Activated naive CD4-positive, alpha-beta T cell treated with anti-CD3 and anti-CD28 coated beads, Interleukin-2, amount 50 U/mL, for 72 hours (primary cell): ENCODE data around the gene GSK3A. TPM values are rescaled to one million over a fixed set of nuclear protein-coding genes. Genes with fewer than 3 reads are reported as not detected.

ENCODE experiments used
- ATAC-seq, 2 donors: fragments of 150-1000 bp; cut with Tn5 transposase; 2 replicates each; pipeline ENCODE4 v1.10.0; 2021; ENCODE audit warnings: mild to moderate bottlenecking in 2 of 2, moderate library complexity in 2 of 2
- DNase-seq, 2 donors: peaks; one replicate each; pipeline ENCODE4 v3.0.0; 2021 to 2022; ENCODE audit warnings: low spot score in 2 of 2
- H3K27ac Mint-ChIP-seq, 2 donors: one replicate each; pipeline ENCODE4 v1.8.0; 2022; ENCODE audit warnings: mild to moderate bottlenecking in 2 of 2, mixed read lengths in 2 of 2
- H3K36me3 Mint-ChIP-seq, 2 donors: one replicate each; pipeline ENCODE4 v1.8.0; 2022; ENCODE audit warnings: mixed read lengths in 2 of 2
- H3K9me3 Mint-ChIP-seq, 2 donors: one replicate each; pipeline ENCODE4 v1.8.0; 2022; ENCODE audit warnings: mixed read lengths in 2 of 2
- total RNA-seq, 2 donors: library from RNA; stranded (reverse); gene quantifications; one replicate each; pipeline ENCODE4 v1.2.3, GENCODE V29; 2022

The GSK3A gene
- total RNA-seq, 2 donors from 2014 or later, result 38.1 to 39.5 TPM

DNA sequence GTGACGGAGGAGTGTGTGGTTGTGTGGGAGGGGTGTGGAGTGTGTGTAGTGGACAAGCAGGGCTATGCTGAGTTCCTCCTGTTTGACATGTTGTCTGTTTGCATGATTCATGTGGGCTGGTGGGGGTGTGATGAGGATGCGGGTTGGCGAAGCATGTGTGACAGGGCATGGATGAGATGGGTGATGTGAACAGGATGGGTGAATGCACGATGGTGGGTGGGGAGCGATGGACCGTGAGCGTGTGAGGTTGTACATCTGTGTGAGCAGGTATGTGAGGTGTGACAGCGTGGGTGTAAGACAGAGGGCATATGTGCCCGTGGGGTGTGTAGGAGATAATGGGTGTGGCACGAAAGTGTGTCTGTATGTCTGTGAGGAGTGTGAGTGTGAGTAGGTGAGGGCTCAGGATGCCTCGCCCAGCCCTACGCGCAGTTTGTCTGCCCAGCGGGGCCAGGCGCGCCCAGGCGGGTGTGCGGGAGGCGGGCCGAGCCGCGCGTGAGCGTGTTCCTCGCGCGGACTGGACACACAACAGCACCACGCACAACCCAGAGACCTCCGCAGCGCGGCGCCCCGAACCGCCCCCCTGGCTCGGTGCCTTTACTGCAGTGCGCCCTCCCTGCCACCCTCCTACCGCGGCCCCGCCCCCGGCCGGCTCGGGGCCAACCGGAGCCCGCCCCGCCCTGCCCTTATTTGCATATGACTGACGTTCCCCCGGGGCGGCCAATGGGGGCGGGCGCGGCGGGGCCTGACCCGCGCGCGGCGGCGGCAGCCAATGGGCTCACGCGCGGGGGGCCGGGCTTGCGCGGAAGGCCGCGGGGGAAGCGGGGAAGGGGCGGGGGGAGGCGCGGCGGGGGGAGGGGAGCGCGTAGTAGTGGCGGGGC is 41.0 kb upstream of the GSK3A start:
- no peaks in the 10 kb centered on the region for H3K9me3 Mint-ChIP-seq
- no peak overlapping the region for H3K27ac Mint-ChIP-seq
- DNase-seq (peak; percentile 94 to 95), ATAC-seq (peak; percentile 70 to 74)
- peaks cover 0 to 13% of the 10 kb centered on the region in 2 donors for H3K36me3 Mint-ChIP-seq

DNA sequence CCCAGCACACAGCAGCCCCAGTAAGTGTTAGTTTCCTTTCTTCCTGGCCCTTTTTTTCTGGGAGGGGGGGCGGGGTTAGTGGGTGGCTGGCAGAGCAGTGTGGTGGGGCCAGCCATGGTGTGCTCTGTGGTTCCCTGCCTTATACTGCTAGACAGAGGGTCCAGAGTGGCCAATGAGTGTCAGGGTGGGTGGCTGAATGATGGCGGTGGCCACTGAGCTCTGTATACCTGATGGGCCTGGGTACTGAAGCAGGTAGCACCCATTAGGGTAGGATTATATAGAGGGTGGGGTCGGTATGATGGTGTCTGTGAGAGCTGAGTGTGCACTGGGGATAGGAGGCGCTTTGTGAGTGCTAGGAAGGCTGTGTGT is 40.4 kb upstream of the GSK3A start:
- DNase-seq (no peak), ATAC-seq (no peak)
- no peaks in the 10 kb centered on the region for H3K9me3 Mint-ChIP-seq
- peaks cover 0 to 13% of the 10 kb centered on the region in 2 donors for H3K36me3 Mint-ChIP-seq
- no peak overlapping the region for H3K27ac Mint-ChIP-seq

DNA sequence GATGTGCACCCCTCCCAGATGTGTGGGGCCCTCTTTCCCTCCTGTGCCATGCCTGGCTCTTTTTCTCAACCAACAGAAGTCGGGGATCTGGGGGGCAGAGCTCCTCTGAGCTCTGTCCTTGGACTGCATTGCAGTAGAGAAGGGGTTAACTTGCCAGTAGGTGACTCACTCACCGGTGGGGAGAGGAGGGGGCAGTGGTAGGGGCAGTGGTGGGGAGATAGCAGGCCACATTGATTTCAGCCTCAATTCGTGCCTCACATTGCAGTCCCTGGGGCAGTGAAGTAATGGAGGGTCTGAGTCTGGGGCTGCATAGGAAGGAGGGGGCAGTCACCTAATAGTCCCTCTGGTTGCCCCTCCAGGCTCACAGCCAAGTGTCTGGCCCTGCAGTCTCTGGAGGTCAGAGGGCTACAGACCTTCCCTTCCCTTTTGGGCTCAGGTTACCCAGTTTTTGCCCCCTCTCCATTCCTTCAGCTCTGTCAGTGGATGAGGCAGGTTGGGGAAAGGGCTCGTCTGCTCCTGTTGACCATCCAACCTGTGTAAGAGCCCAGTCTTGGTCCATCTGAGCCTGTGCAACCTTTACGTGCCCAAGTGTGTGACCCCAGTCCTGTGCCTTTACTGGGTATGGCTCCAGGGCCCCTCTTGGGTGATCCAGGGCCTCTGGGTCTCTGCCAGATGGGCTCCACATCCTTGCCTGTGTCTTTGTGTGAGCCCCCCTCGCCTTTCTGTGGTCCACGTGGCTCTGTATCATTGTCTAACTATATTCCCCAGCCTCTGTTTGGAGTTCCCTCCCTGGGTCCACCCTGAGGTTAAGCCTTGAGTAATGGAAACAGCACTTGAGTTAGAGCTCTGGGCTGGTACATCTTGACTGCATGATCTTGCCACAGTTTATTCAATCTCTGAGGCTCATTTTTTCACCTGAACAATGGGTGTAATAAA is 39.7 kb upstream of the GSK3A start:
- Mint-ChIP-seq H3K36me3 (peaks cover 0 to 13% of the 10 kb centered on the region in 2 donors), H3K27ac (peak overlapping the region in 1 of 2 donors; percentile 94), H3K9me3 (no peaks in the 10 kb centered on the region)
- DNase-seq (no peak), ATAC-seq (no peak)

DNA sequence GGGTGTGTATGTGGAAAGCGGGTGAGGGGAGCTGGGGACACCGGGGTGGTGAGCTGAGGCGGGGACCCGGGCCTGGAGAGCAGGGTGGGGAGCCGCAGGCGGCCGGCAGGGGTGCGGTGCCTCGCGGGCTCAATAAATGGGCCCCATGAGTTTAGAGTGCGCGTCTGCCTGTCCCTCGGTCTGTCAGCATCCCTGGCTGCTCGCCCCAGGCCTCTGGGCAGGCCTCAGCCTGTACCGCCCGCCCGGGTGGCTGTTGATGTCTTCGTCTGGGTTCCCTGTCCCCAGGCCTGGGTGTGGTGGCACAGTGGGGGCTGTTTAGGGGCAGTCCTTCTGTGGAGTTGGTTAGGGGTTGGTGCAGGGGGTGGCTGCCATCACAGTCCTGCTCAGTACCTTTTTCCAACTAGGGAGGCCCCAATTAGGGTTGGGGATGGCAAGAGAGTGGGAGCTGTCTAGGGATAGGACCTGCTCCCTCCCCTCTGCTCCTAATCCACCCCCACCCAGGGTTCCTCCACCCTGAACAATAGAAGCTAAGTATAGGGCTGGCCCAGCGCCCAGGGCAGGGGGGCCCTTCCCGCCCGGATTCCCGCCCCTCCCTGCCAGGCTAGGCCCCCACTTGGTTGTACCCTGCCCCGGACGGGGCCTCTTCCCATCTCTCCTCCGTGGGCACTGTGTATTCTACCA is 38.9 kb upstream of the GSK3A start:
- H3K27ac Mint-ChIP-seq, result peak overlapping the region in 1 of 2 donors; percentile 88
- DNase-seq, result peak in 1 of 2 donors; percentile 39
- peaks cover 0 to 13% of the 10 kb centered on the region in 2 donors for H3K36me3 Mint-ChIP-seq

DNA sequence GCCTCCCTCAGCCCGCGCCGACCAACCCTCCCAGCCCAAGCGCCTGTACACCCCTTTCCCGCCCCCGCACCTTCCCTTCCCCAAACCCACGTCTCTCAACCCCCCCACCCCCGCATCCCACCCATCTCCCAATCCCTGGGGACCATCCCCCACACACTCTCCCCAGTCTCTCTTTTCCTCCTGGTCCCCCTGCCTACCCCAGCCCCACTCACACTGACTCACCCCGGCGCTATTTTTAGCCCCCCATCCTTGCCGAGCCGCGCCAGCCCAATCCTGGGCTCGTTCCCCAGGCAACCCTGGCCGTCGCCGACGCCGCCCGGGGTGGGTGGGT is 38.4 kb upstream of the GSK3A start:
- Mint-ChIP-seq H3K27ac (peak overlapping the region in 1 of 2 donors; percentile 98), H3K36me3 (peaks cover 0 to 13% of the 10 kb centered on the region in 2 donors), H3K9me3 (no peaks in the 10 kb centered on the region)
- ATAC-seq (no peak), DNase-seq (no peak)

More for the DNA sequence above, 38.9 kb upstream of the GSK3A start:
- no peak for ATAC-seq
- no peaks in the 10 kb centered on the region for H3K9me3 Mint-ChIP-seq

DNA sequence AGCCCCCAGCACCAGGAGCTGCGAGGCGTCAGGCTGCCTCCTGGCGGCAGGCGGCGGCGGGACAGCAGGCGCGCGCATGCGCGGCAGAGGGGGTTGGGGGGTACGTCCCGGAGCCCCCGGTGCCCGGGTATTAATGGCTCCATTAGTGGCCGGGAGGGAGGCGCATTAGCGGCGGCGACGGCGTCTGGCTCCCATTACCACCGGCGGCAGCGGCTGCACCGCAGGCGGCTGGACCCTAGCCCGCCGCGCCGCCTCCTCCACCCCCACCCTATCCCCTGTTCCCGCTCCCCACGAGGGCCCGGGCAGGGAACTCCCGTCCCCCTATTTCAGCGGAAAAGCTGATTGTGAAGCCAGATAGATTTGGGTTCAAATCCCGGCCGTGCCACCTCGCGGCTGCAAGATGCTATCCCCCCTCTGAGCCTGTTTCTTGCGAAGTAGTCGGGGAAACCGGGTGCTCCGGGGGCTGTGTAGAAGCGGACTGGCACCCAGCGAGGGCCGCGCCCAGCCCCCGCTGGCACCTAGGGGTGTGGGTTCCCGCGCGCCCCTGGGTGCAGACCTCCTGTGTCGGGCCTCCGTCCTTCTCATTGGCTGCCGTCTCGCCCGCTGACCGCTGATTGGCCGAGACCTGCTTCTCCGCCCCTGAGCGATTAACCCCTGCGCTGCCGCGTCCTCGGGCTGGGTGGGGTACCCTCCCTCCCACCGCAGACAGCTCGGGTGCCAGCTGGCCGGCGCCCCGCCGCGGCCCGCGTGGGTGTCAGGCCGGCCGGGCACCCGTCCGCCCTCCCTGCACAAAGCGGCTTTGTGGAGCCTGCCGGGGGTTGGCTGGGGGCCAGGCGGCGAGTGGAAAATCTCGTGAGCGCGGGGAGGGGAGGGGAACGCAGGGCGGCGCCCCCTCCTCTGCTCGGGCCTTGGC is 37.8 kb upstream of the GSK3A start:
- peaks cover 0 to 14% of the 10 kb centered on the region in 2 donors for H3K36me3 Mint-ChIP-seq
- DNase-seq, result peak; percentile 88 to 90
- no peaks in the 10 kb centered on the region for H3K9me3 Mint-ChIP-seq
- peak; percentile 35 to 65 for ATAC-seq
- H3K27ac Mint-ChIP-seq, result peak overlapping the region; percentile 94 to 98

DNA sequence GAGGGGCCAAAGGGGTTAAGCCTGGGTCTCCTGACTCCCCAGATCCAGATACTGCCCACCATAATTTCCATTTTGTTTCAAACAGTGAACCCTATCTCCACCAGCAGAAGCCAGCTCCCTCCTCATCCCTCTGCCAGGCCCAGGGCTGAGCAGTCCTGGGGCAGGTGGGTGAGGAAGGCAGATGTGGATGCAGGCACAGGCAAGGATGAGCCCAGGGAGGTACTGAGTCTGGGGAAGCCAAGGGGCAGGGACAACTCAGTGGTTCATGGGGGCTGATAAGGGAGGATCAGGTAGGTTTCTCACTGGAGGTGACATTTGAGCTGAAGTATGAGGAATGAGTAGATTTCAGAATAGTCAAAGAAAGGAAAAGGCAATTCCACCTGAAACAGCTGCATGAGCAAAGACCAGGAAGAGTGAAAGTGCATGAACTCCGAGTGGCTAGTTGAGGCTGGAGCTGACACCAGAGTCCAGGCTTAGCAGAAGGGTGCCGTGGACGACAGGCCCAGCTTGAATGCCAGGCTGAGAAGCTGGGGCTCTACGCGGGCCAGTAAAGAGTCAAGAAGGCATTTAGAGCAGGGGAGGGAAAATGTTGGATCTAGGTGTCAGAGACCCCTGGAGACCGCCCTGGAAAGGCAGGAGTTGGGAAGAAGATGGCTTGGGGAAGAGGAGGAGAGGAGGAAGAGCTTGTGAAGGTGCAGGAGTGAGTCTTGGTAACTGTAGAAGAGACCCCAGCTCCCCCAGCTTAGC is 36.9 kb upstream of the GSK3A start:
- H3K36me3 Mint-ChIP-seq, result peaks cover 0 to 13% of the 10 kb centered on the region in 2 donors
- DNase-seq, result no peak
- no peaks in the 10 kb centered on the region for H3K9me3 Mint-ChIP-seq
- peak overlapping the region; percentile 94 to 98 for H3K27ac Mint-ChIP-seq
- ATAC-seq, result no peak

DNA sequence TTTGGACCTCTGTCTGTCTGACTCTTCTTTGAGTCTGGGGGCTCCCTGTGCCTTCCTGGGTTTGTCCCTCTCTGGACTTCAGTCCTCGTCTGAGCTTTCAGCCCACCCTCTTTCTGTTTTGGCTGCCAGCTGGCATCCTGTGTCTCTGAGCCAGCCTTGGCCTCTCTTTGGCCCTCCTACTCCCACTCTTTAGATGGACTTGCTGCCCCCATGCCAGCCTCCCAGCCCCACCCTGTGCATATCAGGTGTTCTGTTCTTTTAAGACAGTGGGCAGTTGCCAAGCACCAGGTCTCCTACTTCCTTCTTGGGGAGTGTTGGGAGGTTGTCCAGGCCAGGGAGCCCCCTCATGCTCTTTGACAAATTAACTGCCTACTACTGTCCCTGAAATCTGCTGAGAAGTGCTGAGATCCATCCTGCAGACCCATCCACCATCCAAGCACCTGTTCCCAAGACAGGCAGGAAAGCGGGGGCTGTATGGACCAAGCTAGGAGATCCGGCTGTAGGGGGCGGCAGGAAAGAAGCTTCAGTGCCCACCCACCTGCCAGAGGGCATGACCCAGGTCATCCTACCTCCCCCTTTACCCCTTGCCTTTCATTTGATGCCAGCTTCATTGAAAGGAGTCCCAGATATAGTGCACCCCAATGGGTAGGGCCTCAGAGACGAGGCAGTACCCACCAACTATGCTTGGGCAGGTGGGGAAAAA is 36.2 kb upstream of the GSK3A start:
- Mint-ChIP-seq H3K9me3 (no peaks in the 10 kb centered on the region), H3K36me3 (peaks cover 0 to 13% of the 10 kb centered on the region in 2 donors), H3K27ac (peak overlapping the region; percentile 94 to 98)
- no peak for DNase-seq
- ATAC-seq, result no peak

DNA sequence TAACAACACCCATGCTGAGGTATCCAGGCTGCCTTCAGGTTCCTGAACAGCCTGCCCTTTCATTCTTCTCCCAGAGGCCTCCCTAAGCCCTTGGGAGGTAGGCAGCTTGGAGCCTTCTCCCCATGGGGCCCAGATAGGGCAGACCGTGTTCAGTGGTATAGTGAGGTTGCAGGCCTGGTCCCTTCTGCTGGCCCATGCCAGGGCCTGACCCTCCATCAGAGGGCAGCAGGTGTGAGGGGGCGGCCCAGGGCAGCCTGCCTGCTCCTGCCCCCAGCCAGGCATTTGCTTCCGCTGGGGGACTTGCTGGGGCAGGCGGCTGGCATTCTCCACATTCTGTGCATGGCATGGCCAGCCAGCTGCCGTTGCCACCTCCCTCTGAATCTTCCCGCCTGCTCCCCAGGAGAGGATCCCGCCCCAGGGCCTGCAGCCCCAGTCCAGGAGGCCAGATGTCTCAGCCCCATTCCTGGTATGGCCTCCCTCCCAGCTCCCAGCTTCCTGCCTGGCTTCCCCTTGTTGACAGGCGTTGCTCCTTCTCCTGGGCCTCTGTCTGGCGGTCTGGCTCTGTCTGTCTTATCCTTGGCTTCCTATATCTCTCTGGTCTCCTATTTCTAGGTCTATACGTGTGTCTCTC is 35.5 kb upstream of the GSK3A start:
- peak overlapping the region in 1 of 2 donors; percentile 89 for H3K27ac Mint-ChIP-seq
- no peak for DNase-seq
- H3K36me3 Mint-ChIP-seq, result peaks cover 0 to 13% of the 10 kb centered on the region in 2 donors
- no peaks in the 10 kb centered on the region for H3K9me3 Mint-ChIP-seq
- no peak for ATAC-seq

DNA sequence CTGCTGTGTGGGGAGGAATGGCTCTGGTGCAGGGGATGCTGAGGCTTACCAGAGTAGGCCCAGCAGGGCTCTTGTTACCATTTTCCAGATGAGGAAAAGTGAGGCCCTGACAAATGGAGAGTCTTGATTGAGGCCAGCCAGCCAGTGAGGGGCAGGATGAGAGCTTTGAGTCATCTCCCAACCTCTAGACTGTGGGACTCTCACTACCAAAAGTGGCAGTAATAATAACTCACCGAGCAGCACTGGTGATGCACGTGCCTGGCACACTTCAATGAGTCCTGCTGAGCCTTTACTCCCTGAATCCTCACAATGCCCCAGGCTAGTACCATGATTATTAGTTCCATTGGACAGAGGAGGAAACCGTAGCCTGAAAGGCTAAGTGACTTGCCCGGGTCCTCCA is 34.4 kb upstream of the GSK3A start:
- DNase-seq (no peak), ATAC-seq (peak; percentile 16 to 64)
- H3K27ac Mint-ChIP-seq, result peak overlapping the region; percentile 11 to 39
- peaks cover 0 to 13% of the 10 kb centered on the region in 2 donors for H3K36me3 Mint-ChIP-seq
- no peaks in the 10 kb centered on the region for H3K9me3 Mint-ChIP-seq

DNA sequence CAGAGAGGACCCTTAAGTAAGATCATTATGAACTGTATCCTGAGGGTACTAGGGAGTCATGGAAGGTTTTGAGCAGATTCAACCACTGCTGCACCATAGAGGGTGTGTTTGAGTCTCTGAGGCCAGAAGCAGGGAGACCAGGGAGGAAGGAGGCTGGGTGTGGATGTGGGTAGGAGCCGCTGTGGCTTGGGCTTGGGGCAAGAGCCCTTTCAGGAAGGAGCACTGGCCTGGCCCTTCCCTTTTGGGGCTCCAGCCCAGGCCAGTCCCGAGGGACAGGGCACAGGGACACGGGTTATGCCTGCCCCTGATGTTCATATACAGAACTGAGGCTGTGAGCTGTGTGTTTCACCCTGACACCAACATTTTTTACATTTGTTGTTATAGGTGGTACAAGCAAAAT is 33.9 kb upstream of the GSK3A start:
- H3K9me3 Mint-ChIP-seq, result no peaks in the 10 kb centered on the region
- H3K36me3 Mint-ChIP-seq, result peaks cover 0 to 16% of the 10 kb centered on the region in 2 donors
- ATAC-seq (no peak), DNase-seq (no peak)
- peak overlapping the region in 1 of 2 donors; percentile 46 for H3K27ac Mint-ChIP-seq

DNA sequence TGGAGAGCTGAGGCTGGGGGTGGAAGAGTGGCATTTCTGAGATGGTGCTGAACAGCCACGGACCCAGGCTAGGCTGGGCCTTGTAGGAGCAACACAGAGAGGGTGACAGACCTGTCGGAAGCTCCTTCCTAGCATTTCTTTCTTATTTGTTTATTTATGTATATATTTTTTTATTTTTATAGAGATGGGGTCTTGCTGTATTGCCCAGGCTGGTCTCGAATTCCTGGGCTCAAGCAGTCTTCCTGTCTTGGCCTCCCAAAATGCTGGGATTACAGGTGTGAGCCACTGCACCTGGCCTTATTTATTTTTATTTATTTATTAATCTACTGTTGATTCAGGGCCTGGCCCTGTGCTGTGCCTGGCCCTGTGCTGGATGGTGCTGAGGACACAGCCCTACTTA is 33.1 kb upstream of the GSK3A start:
- Mint-ChIP-seq H3K9me3 (no peaks in the 10 kb centered on the region), H3K36me3 (peaks cover 0 to 20% of the 10 kb centered on the region in 2 donors), H3K27ac (peak overlapping the region; percentile 83 to 91)
- ATAC-seq, result no peak
- no peak for DNase-seq

DNA sequence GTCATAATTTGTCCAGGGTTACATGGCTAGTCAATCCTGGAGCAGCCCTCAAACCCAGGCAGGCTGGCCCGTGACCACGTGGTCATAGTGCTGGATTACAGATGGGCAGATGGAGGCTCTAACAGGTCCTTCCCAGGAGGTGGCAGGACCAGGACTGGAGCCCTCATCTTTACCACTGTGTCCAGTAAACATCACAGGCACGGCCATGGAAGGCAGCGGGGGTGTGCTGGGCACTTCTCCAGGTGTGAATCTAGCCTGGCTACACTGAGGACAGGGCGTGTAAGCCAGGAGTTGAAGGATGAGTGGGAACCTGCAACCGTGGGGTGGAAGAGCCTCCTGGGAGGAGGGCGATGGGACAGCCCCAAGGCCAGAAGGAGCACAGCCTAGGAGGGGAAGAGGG is 32.7 kb upstream of the GSK3A start:
- Mint-ChIP-seq H3K9me3 (no peaks in the 10 kb centered on the region), H3K27ac (peak overlapping the region; percentile 83 to 91), H3K36me3 (peaks cover 0 to 20% of the 10 kb centered on the region in 2 donors)
- DNase-seq, result no peak
- no peak for ATAC-seq

DNA sequence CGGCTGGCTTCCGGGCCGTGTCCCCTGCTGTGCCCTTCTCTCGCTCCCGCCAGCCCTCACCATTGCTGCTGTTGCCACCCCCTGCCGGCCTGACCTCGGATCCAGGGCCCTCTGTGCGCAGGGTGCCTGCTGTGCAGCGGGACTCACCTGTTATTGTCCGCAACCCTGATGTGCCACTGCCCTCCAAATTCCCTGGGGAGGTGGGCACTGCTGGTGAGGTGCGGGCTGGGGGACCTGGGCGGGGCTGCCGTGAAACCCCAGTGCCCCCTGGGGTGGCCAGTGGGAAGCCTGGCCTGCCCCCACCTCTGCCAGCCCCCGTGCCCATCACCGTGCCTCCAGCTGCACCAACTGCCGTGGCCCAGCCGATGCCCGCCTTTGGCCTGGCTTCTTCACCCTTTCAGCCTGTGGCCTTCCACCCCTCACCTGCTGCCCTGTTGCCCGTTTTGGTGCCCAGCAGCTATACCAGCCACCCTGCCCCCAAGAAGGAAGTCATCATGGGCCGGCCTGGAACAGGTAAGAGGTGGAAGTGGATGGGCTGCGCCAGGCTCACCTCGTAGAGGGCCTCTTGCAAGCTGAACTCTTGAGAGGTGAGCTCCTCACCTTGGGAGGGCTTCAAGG is 31.8 kb upstream of the GSK3A start:
- Mint-ChIP-seq H3K27ac (peak overlapping the region in 1 of 2 donors; percentile 83), H3K9me3 (no peaks in the 10 kb centered on the region), H3K36me3 (peaks cover 0 to 21% of the 10 kb centered on the region in 2 donors)
- no peak for DNase-seq
- ATAC-seq, result no peak
